ENCODE results near the gene CAMTA1. TPM values are rescaled to one million over a fixed set of nuclear protein-coding genes. Genes with fewer than 3 reads are reported as not detected.
A peak's percentile ranks its signal among the peaks of the same experiment; 100 is the strongest.

The CAMTA1 gene
- polyA plus RNA-seq, 1 of the 3 experiments (the other 2 are of a cell fraction), result 63.1 TPM

DNA sequence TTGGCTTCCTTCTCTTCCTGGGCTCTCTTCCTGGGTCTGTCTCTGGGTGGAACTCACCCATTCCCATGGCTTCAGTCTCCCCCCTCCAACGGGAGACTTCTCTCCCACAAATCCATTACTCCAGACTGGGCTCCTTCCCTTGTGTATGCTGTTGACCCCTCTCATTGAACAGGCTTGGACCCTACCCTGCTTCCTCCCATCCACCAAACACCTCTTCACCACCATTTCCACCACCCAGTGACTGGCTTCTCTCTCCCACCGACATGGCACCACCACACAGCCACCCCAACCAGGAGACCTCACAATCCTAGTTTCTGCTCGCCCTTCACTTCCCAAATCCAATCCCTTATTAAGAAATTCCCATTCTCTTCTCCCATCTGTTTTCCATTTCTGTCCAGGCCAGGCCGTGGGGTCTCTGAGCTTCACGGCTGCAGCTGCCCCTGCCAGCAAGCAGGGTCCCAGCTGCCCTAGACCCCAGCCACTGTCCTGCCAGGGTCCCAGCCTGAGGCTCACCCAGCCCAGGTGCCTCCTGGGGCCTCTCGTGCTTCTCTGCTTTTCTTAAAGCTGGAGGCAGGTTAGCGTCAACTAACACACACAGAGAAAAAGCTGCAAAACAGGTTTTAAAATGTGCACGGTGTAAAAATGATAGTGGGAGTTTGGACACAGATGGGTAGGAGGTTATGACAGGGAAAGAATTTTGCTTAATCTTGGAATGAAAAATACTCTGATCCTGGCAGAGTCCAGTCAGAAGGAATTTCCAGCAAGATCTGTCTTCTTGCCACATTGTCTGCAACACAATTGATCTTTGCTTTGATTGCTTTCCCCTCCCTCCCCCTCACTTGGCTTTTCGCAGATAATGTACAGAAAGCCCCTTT is 602.0 kb downstream of the CAMTA1 start (continued):
- TF ChIP-seq USF2 (IDR thresholded peaks at IDR 0.05; ENCODE audit: borderline replicate concordance, low read depth, low read length) (no peak), TEAD4 (IDR thresholded peaks at IDR 0.05; ENCODE audit: borderline replicate concordance, insufficient read depth) (no peak), EP300 (IDR thresholded peaks at IDR 0.05; ENCODE audit: borderline replicate concordance in 1 of 2, low read depth in 1 of 2, low read length in 1 of 2) (no peak), JUND (IDR thresholded peaks at IDR 0.05) (no peak)
- TF ChIP-seq, protein P1, sequence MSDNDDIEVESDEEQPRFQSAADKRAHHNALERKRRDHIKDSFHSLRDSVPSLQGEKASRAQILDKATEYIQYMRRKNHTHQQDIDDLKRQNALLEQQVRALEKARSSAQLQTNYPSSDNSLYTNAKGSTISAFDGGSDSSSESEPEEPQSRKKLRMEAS (IDR thresholded peaks at IDR 0.05; ENCODE audit: low read depth), result no peak
- TF ChIP-seq, protein P2, sequence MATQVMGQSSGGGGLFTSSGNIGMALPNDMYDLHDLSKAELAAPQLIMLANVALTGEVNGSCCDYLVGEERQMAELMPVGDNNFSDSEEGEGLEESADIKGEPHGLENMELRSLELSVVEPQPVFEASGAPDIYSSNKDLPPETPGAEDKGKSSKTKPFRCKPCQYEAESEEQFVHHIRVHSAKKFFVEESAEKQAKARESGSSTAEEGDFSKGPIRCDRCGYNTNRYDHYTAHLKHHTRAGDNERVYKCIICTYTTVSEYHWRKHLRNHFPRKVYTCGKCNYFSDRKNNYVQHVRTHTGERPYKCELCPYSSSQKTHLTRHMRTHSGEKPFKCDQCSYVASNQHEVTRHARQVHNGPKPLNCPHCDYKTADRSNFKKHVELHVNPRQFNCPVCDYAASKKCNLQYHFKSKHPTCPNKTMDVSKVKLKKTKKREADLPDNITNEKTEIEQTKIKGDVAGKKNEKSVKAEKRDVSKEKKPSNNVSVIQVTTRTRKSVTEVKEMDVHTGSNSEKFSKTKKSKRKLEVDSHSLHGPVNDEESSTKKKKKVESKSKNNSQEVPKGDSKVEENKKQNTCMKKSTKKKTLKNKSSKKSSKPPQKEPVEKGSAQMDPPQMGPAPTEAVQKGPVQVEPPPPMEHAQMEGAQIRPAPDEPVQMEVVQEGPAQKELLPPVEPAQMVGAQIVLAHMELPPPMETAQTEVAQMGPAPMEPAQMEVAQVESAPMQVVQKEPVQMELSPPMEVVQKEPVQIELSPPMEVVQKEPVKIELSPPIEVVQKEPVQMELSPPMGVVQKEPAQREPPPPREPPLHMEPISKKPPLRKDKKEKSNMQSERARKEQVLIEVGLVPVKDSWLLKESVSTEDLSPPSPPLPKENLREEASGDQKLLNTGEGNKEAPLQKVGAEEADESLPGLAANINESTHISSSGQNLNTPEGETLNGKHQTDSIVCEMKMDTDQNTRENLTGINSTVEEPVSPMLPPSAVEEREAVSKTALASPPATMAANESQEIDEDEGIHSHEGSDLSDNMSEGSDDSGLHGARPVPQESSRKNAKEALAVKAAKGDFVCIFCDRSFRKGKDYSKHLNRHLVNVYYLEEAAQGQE (IDR thresholded peaks at IDR 0.05; ENCODE audit: low read depth, low read length), result no peak

- peak; percentile 37 for DNase-seq
- H2AFZ ChIP-seq (ENCODE audit: low read depth), result no peak overlapping the region
- no peak for TF ChIP-seq MEF2A (IDR thresholded peaks at IDR 0.05; ENCODE audit: borderline replicate concordance, low read depth)
- no peak for TF ChIP-seq JUND (IDR thresholded peaks at IDR 0.05)
- TF ChIP-seq, protein P3, sequence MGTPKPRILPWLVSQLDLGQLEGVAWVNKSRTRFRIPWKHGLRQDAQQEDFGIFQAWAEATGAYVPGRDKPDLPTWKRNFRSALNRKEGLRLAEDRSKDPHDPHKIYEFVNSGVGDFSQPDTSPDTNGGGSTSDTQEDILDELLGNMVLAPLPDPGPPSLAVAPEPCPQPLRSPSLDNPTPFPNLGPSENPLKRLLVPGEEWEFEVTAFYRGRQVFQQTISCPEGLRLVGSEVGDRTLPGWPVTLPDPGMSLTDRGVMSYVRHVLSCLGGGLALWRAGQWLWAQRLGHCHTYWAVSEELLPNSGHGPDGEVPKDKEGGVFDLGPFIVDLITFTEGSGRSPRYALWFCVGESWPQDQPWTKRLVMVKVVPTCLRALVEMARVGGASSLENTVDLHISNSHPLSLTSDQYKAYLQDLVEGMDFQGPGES (IDR thresholded peaks at IDR 0.05; ENCODE audit: low read depth, low read length), result no peak
- no peak for TF ChIP-seq ELF1 (IDR thresholded peaks at IDR 0.05)
- no peak for TF ChIP-seq EP300 (IDR thresholded peaks at IDR 0.05; ENCODE audit: borderline replicate concordance in 1 of 2, low read depth in 1 of 2, low read length in 1 of 2)
- TF ChIP-seq NRF1 (IDR thresholded peaks at IDR 0.05; ENCODE audit: low read depth, low read length), result no peak
- TF ChIP-seq POLR2AphosphoS5 (IDR thresholded peaks at IDR 0.05; ENCODE audit: low read depth, low read length), result no peak
- no peak for TF ChIP-seq TAF1 (IDR thresholded peaks at IDR 0.05; ENCODE audit: borderline replicate concordance, low read depth, low read length)
- TF ChIP-seq TEAD4 (IDR thresholded peaks at IDR 0.05; ENCODE audit: borderline replicate concordance, insufficient read depth), result no peak
- no peak for TF ChIP-seq RXRA (IDR thresholded peaks at IDR 0.05; ENCODE audit: borderline replicate concordance, low read depth)
- no peak for TF ChIP-seq FOXM1 (IDR thresholded peaks at IDR 0.05; ENCODE audit: low read depth)
- TF ChIP-seq, protein P2 (IDR thresholded peaks at IDR 0.05; ENCODE audit: low read depth, low read length), result no peak
- no peak for TF ChIP-seq RAD21 (IDR thresholded peaks at IDR 0.05; ENCODE audit: low read length)
- no peak for TF ChIP-seq USF2 (IDR thresholded peaks at IDR 0.05; ENCODE audit: borderline replicate concordance, low read depth, low read length)
- TF ChIP-seq EZH2phosphoT487 (IDR thresholded peaks at IDR 0.05; ENCODE audit: borderline replicate concordance, low read depth), result no peak
Measured at GRCh38 chr1:7388141-7388487, 602.9 kb downstream of the CAMTA1 start.

More at GRCh38 chr1:7388141-7388487, 602.9 kb downstream of the CAMTA1 start:
- ChIA-PET POLR2A (no interaction called here), CTCF (interaction anchor here (1.5 to 3.3 kb wide), 2 partner anchors 259 to 346 kb away, joined by 4 to 9 read pairs; no protein-coding TSS in a partner anchor)
- H3K27me3 ChIP-seq (ENCODE audit: insufficient read depth), result no peaks in the 10 kb centered on the region
- no peak overlapping the region for H3K4me3 ChIP-seq (ENCODE audit: low read depth in 2 of 2, low read length in 1 of 2)
- H3K4me2 ChIP-seq, result no peak overlapping the region
- no peaks in the 10 kb centered on the region for H3K36me3 ChIP-seq (replicated peaks in 1 of 2; ENCODE audit: control insufficient read depth in 1 of 2, insufficient read depth in 2 of 2, low read length in 1 of 2)
- peaks cover 0 to 38% of the 10 kb centered on the region in 2 experiments; a peak in 1 of 4 replicates for H3K4me1 ChIP-seq (ENCODE audit: control insufficient read depth in 1 of 2, insufficient read depth in 2 of 2, low read depth in 1 of 2, low read length in 1 of 2)
- no peak overlapping the region for H3K9ac ChIP-seq
- H3K9me2 ChIP-seq, result no peaks in the 10 kb centered on the region
- 91% methylated on average over 11 of the region's 11 CpGs for WGBS (ENCODE audit: low lambda C conversion rate)
- H3K79me2 ChIP-seq (ENCODE audit: insufficient read depth), result no peaks in the 10 kb centered on the region
- peak overlapping the region in 1 of 2 experiments; percentile 76; a peak in 2 of 4 replicates for H3K27ac ChIP-seq (ENCODE audit: low read depth in 2 of 2, low read length in 1 of 2)
- no peaks in the 10 kb centered on the region for H3F3A ChIP-seq (replicated peaks; ENCODE audit: insufficient read depth)
- no peaks in the 10 kb centered on the region for H4K20me1 ChIP-seq (ENCODE audit: insufficient read depth)
- no peaks in the 10 kb centered on the region for H3K9me3 ChIP-seq
